K562 (cell line): ENCODE results near the gene LAMA5. TPM values are rescaled to one million over a fixed set of nuclear protein-coding genes. Genes with fewer than 3 reads are reported as not detected.

Experiments
- ARHGAP35 ChIP-seq: fragments of 450-650 bp; IDR thresholded peaks from 2 replicates; pipeline ENCODE4 v1.6.1; 2018; ENCODE audit not compliant: partially characterized antibody
- DPF2 ChIP-seq: fragments of 450-650 bp; IDR thresholded peaks from 2 replicates; pipeline ENCODE4 v1.6.1; 2016
- THAP12 ChIP-seq: fragments of 250-450 bp; sonication (Bioruptor Pico); IDR thresholded peaks from 2 replicates; pipeline ENCODE4 v1.9.0; 2021; ENCODE audit warnings: mild to moderate bottlenecking, inconsistent platforms
- ZBTB11 ChIP-seq, 3 experiments: fragments of 200-800 bp in 1 of 3; fragments of 250-450 bp in 1 of 3; fragments of 450-650 bp in 1 of 3; sonication (Bioruptor Pico) in 1 of 3; sonication (Bioruptor generic) in 1 of 3; formaldehyde crosslinking in 1 of 3; IDR thresholded peaks; 2 replicates each; pipeline versions ENCODE4 v1.6.1 to v1.8.0; 2016 to 2022; ENCODE audit warnings: mild to moderate bottlenecking in 2 of 3, missing genetic modification characterization in 2 of 3, missing compliant biosample characterization in 1 of 3, moderate library complexity in 1 of 3
- ZNF407 ChIP-seq: fragments of 450-650 bp; IDR thresholded peaks from 2 replicates; pipeline ENCODE4 v1.6.1; 2016; ENCODE audit warnings: low read depth
- polyA plus RNA-seq, 8 experiments: library from polyadenylated mRNA; depleted of rRNA in 4 of 8; stranded (reverse) in 5 of 8; unstranded in 3 of 8; fragments of >200 nt; fragmentation: Nextera tagmentation in 2 of 8; fragmentation: Illumina TruSeq in 1 of 8; extraction: Ambion mirVana in 2 of 8; extraction: Trizol in 1 of 8; gene quantifications; 2 replicates each; pipeline versions ENCODE4 v1.2.1 to v1.2.3, GENCODE V29; 2011 to 2014; ENCODE audit warnings: inconsistent platforms in 1 of 8, missing spikeins in 1 of 8
- total RNA-seq, 7 experiments: library from RNA; depleted of rRNA in 6 of 7; stranded (reverse); fragments of >200 nt in 6 of 7; fragmentation: Illumina TruSeq in 2 of 7; extraction: Trizol in 2 of 7; gene quantifications; 2 replicates each; pipeline versions ENCODE4 v1.2.1 to v1.2.3, GENCODE V29; 2011 to 2021; ENCODE audit warnings: low replicate concordance in 1 of 7

LAMA5 gene
- total and polyA plus RNA-seq, 9 of the 15 experiments (the other 6 are each of a cell fraction or from before 2014, with no cell fraction given) = 0.31 to 101 (median 7.8) TPM

GRCh38 chr20:62387219-62387913, 20.3 kb upstream of the LAMA5 start (continued):
- TF ChIP-seq ZBTB11 (CRISPR knock-in tag; IDR thresholded peaks at IDR 0.05) (peak in 2 of 3 experiments; percentile 15 to 41; a peak in 2 of 6 replicates), DPF2 (no peak), THAP12 (CRISPR knock-in tag) (no peak), ARHGAP35 (peak; percentile 69), ZNF407 (0 out of 2 replicates have a peak, but pooled peaks have one; percentile 24)
